HCT116 (cell line): Measurements from ENCODE around the gene PGM2. TPM values are rescaled to one million over a fixed set of nuclear protein-coding genes. Genes with fewer than 3 reads are reported as not detected.

Experiments
- ATAC-seq: fragments of 200-7000 bp; cut with Tn5 transposase; 2 replicates; pipeline ENCODE4 v1.9.1; 2020; ENCODE audit warnings: mild to moderate bottlenecking, moderate library complexity
- BruUV-seq: library from RNA; stranded (reverse); fragments of 400-500 nt; replicated peaks from 2 replicates; lab custom pipeline; 2021; lab: Mats Ljungman, UMichigan
- CTCF ChIA-PET: fragments of 300-600 bp; sonication (Branson Sonifier 250); formaldehyde crosslinking; loops from one replicate; lab custom pipeline; 2021; ENCODE audit warnings: antibody characterized with exemption; lab: Charles Lee
- POLR2A ChIA-PET: fragments of 300-600, 350-600 bp; sonication (Branson Sonifier 250); formaldehyde crosslinking; loops from one replicate; lab custom pipeline; 2021; ENCODE audit warnings: antibody characterized with exemption; lab: Charles Lee
- RAD21 ChIA-PET, 2 experiments: fragments of 300-600 bp; sonication (Branson Sonifier 250); formaldehyde crosslinking; loops; one replicate each; lab custom pipeline; 2023; ENCODE audit warnings: low total read pairs in 2 of 2; ENCODE audit not compliant: uncharacterized antibody in 2 of 2, unreplicated experiment in 2 of 2, low non-redundant PET in 1 of 2; lab: Charles Lee
- DNase-seq: peaks from one replicate; pipeline ENCODE4 v3.0.0-alpha.2; 2010; ENCODE audit warnings: low read depth, low spot score
- H2AFZ ChIP-seq: fragments of 200-600 bp; shearing (Covaris generic), sonication (generic); 2 replicates; pipeline ENCODE4 v1.6.1; 2017; ENCODE audit warnings: low read depth, mixed run types, mixed read lengths, antibody characterized with exemption, low read length; ENCODE audit not compliant: poor library complexity, severe bottlenecking
- H3K27ac ChIP-seq: 2 replicates; pipeline ENCODE4 v1.5.1; 2012; ENCODE audit warnings: low read depth, low read length
- H3K27me3 ChIP-seq: fragments of 200-600 bp; sonication (generic); 2 replicates; pipeline ENCODE4 v1.6.1; 2016; ENCODE audit warnings: mixed run types, low read length, mixed read lengths; ENCODE audit not compliant: insufficient read depth
- H3K36me3 ChIP-seq, 2 experiments: fragments of 200-500 bp in 1 of 2; fragments of 200-600 bp in 1 of 2; sonication (Bioruptor generic) in 1 of 2; sonication (generic) in 1 of 2; 2 replicates each; pipeline versions ENCODE4 v1.5.1 to v1.6.1; 2014 to 2016; ENCODE audit warnings: low read length in 2 of 2, inconsistent platforms in 1 of 2, mixed read lengths in 1 of 2, mixed run types in 1 of 2; ENCODE audit not compliant: insufficient read depth in 2 of 2, control insufficient read depth in 1 of 2
- H3K4me1 ChIP-seq, 2 experiments: fragments of 200-600 bp in 1 of 2; sonication (generic) in 1 of 2; 2 replicates each; pipeline versions ENCODE4 v1.5.1 to v1.6.1; 2012 to 2017; ENCODE audit warnings: low read length in 2 of 2, inconsistent platforms in 1 of 2, mild to moderate bottlenecking in 1 of 2, mixed read lengths in 1 of 2, mixed run types in 1 of 2, moderate library complexity in 1 of 2; ENCODE audit not compliant: insufficient read depth in 2 of 2, control insufficient read depth in 1 of 2
- H3K4me2 ChIP-seq: fragments of 200-600 bp; sonication (generic); 2 replicates; pipeline ENCODE4 v1.6.1; 2017; ENCODE audit warnings: mixed run types, low read length, mixed read lengths
- H3K4me3 ChIP-seq, 2 experiments: fragments of 200-600 bp in 1 of 2; sonication (generic) in 1 of 2; replicated peaks in 1 of 2; 2 replicates each; pipeline ENCODE4 v1.5.1; 2011 to 2016; ENCODE audit warnings: low read length in 2 of 2, control low read depth in 1 of 2, low read depth in 1 of 2, mild to moderate bottlenecking in 1 of 2, mixed read lengths in 1 of 2, mixed run types in 1 of 2
- H3K79me2 ChIP-seq: fragments of 200-600 bp; sonication (generic); 2 replicates; pipeline ENCODE4 v1.6.1; 2017; ENCODE audit warnings: mild to moderate bottlenecking, mixed run types, low read length, moderate library complexity, mixed read lengths; ENCODE audit not compliant: insufficient read depth
- H3K9ac ChIP-seq: fragments of 200-600 bp; sonication (generic); 2 replicates; pipeline ENCODE4 v1.6.1; 2016; ENCODE audit warnings: low read length, mixed read lengths
- H3K9me2 ChIP-seq: fragments of 200-600 bp; sonication (generic), shearing (Covaris generic); 2 replicates; pipeline ENCODE4 v1.6.1; 2017; ENCODE audit warnings: mixed run types, mild to moderate bottlenecking, moderate library complexity; ENCODE audit not compliant: insufficient read depth
- H3K9me3 ChIP-seq, 2 experiments: fragments of 200-500 bp in 1 of 2; fragments of 200-600 bp in 1 of 2; sonication (Bioruptor generic) in 1 of 2; sonication (generic) in 1 of 2; 2 replicates each; pipeline ENCODE4 v1.6.1; 2014 to 2017; ENCODE audit warnings: low read length in 2 of 2, mixed read lengths in 2 of 2, inconsistent platforms in 1 of 2, low read depth in 1 of 2, mild to moderate bottlenecking in 1 of 2, mixed run types in 1 of 2, moderate library complexity in 1 of 2; ENCODE audit not compliant: control insufficient read depth in 1 of 2, insufficient read depth in 1 of 2
- H4K20me1 ChIP-seq: fragments of 200-600 bp; sonication (generic), shearing (Covaris generic); 2 replicates; pipeline ENCODE4 v1.6.1; 2017; ENCODE audit warnings: mixed run types, mild to moderate bottlenecking, moderate library complexity; ENCODE audit not compliant: insufficient read depth
- ELF1 ChIP-seq: IDR thresholded peaks from 2 replicates; pipeline ENCODE4 v1.6.1; 2012; ENCODE audit warnings: low read depth, borderline replicate concordance
- EZH2phosphoT487 ChIP-seq: fragments of 200-600 bp; IDR thresholded peaks from 2 replicates; pipeline ENCODE4 v1.6.1; 2018; ENCODE audit warnings: antibody characterized with exemption, borderline replicate concordance
- ZFX ChIP-seq: fragments of 450-650 bp; IDR thresholded peaks from 2 replicates; pipeline ENCODE4 v1.6.1; 2017
- ZNF274 ChIP-seq: fragments of 200-500 bp; sonication (Bioruptor generic); IDR thresholded peaks from 2 replicates; pipeline ENCODE4 v1.6.1; 2014; ENCODE audit warnings: mild to moderate bottlenecking, low read depth, low read length, inconsistent platforms
- intact Hi-C: fragments of 100-400 bp; cut with micrococcal nuclease; formaldehyde crosslinking; loops from 2 replicates; pipeline ENCODE4 v1.10.0; 2022
- total RNA-seq: library from RNA; stranded (reverse); gene quantifications from one replicate; pipeline ENCODE4 v1.2.1, GENCODE V29; 2021; ENCODE audit not compliant: unreplicated experiment
- TF ChIP-seq, protein P1 (sequence below): IDR thresholded peaks from 2 replicates; pipeline ENCODE4 v1.6.1; 2012; ENCODE audit warnings: low read depth
- TF ChIP-seq, protein P2 (sequence below): IDR thresholded peaks from 2 replicates; pipeline ENCODE4 v1.6.1; 2012

Gene PGM2
- total RNA-seq, 1 experiment from 2014 or later: 48.6 TPM

DNA sequence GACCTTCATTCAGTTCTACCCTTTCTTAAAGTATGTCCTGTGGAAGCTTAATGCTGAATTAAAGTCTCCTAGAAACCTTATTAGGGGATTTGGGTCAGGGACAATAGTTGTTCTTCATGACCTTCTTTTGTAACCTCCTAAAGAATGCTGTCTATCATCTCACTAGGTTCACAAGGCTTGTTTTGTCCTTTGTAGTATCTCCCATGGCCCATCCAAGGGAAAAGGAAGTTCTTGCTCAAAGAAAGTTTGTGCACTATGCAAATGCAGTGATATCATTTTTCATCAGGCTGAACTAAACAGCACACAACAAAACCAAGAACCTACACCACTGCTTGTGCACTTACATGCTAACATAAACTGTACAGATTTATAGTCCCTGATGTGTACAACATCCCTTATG, 46.6 kb upstream of the PGM2 start:
- ATAC-seq: no peak
- no peaks in the 10 kb centered on the region for H3K36me3 ChIP-seq
- H3K9me2 ChIP-seq: no peaks in the 10 kb centered on the region
- H4K20me1 ChIP-seq: no peaks in the 10 kb centered on the region
- no peak overlapping the region for H2AFZ ChIP-seq
- no TSS peak for BruUV-seq
- H3K4me2 ChIP-seq: no peak overlapping the region
- H3K9ac ChIP-seq: no peak overlapping the region
- RAD21 ChIA-PET: interaction anchor here in 1 of 2 experiments (0.5 kb wide), 1 partner anchor 243 kb away, joined by 3 read pairs; no protein-coding TSS in a partner anchor
- no peaks in the 10 kb centered on the region for H3K27me3 ChIP-seq
- no peak overlapping the region for H3K27ac ChIP-seq
- POLR2A ChIA-PET: interaction anchor here (0.6 kb wide), 1 partner anchor 302 kb away, joined by 3 read pairs; no protein-coding TSS in a partner anchor
- H3K79me2 ChIP-seq: no peaks in the 10 kb centered on the region
- H3K9me3 ChIP-seq: no peaks in the 10 kb centered on the region
- H3K4me3 ChIP-seq: no peak overlapping the region
- TF ChIP-seq, protein P1, sequence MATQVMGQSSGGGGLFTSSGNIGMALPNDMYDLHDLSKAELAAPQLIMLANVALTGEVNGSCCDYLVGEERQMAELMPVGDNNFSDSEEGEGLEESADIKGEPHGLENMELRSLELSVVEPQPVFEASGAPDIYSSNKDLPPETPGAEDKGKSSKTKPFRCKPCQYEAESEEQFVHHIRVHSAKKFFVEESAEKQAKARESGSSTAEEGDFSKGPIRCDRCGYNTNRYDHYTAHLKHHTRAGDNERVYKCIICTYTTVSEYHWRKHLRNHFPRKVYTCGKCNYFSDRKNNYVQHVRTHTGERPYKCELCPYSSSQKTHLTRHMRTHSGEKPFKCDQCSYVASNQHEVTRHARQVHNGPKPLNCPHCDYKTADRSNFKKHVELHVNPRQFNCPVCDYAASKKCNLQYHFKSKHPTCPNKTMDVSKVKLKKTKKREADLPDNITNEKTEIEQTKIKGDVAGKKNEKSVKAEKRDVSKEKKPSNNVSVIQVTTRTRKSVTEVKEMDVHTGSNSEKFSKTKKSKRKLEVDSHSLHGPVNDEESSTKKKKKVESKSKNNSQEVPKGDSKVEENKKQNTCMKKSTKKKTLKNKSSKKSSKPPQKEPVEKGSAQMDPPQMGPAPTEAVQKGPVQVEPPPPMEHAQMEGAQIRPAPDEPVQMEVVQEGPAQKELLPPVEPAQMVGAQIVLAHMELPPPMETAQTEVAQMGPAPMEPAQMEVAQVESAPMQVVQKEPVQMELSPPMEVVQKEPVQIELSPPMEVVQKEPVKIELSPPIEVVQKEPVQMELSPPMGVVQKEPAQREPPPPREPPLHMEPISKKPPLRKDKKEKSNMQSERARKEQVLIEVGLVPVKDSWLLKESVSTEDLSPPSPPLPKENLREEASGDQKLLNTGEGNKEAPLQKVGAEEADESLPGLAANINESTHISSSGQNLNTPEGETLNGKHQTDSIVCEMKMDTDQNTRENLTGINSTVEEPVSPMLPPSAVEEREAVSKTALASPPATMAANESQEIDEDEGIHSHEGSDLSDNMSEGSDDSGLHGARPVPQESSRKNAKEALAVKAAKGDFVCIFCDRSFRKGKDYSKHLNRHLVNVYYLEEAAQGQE: no peak
- TF ChIP-seq EZH2phosphoT487 (no peak), ZNF274 (no peak), ELF1 (no peak), ZFX (no peak)
- TF ChIP-seq, protein P2, sequence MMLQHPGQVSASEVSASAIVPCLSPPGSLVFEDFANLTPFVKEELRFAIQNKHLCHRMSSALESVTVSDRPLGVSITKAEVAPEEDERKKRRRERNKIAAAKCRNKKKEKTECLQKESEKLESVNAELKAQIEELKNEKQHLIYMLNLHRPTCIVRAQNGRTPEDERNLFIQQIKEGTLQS: no peak
- no peak for DNase-seq
- no peaks in the 10 kb centered on the region for H3K4me1 ChIP-seq
- CTCF ChIA-PET: no interaction called here
- intact Hi-C loops: no loop called here
